H1 (cell line): ENCODE measurements around the gene OR1N1. TPM values are rescaled to one million over a fixed set of nuclear protein-coding genes. Genes with fewer than 3 reads are reported as not detected.

Source experiments
- CTCF ChIA-PET: fragments of 300-600 bp; sonication (Branson Sonifier 250); formaldehyde crosslinking; loops from one replicate; lab custom pipeline; 2021; ENCODE audit not compliant: partially characterized antibody; lab: Charles Lee
- POLR2A ChIA-PET: fragments of 300-600 bp; sonication (Branson Sonifier 250); formaldehyde crosslinking; loops from one replicate; lab custom pipeline; 2021; ENCODE audit warnings: inconsistent platforms; ENCODE audit not compliant: partially characterized antibody; lab: Charles Lee
- DNase-seq, 2 experiments: peaks; one replicate each; pipeline versions ENCODE4 v3.0.0 to v3.0.0-alpha.2; 2010 to 2022; ENCODE audit warnings: low spot score in 2 of 2, low read depth in 1 of 2, mixed read lengths in 1 of 2
- FAIRE-seq: peaks from 2 replicates; lab custom pipeline; 2011; peaks lifted over from hg19 to GRCh38; lab: Jason Lieb, UNC
- H2AFZ ChIP-seq: 2 replicates; pipeline ENCODE4 v1.8.1; 2012; ENCODE audit warnings: low read length, inconsistent platforms
- H2AK5ac ChIP-seq: 2 replicates; pipeline ENCODE4 v1.6.1; 2013; ENCODE audit warnings: low read depth, low read length
- H2BK120ac ChIP-seq: replicated peaks from 2 replicates; pipeline ENCODE3; 2013; ENCODE audit warnings: low read depth, low read length, inconsistent platforms
- H2BK12ac ChIP-seq: 2 replicates; pipeline ENCODE4 v1.6.1; 2013; ENCODE audit warnings: low read depth, low read length
- H2BK15ac ChIP-seq: 2 replicates; pipeline ENCODE4 v1.6.1; 2013; ENCODE audit warnings: low read length
- H2BK20ac ChIP-seq: 2 replicates; pipeline ENCODE4 v1.6.1; 2013; ENCODE audit warnings: low read length
- H2BK5ac ChIP-seq: 2 replicates; pipeline ENCODE4 v1.6.1; 2013; ENCODE audit warnings: low read depth, low read length
- H3K14ac ChIP-seq: 2 replicates; pipeline ENCODE4 v1.6.1; 2013; ENCODE audit warnings: inconsistent platforms; ENCODE audit not compliant: insufficient read length
- H3K18ac ChIP-seq: 2 replicates; pipeline ENCODE4 v1.6.1; 2013; ENCODE audit warnings: low read length; ENCODE audit errors: extremely low read depth
- H3K23ac ChIP-seq: 2 replicates; pipeline ENCODE4 v1.6.1; 2013; ENCODE audit warnings: inconsistent platforms; ENCODE audit not compliant: insufficient read length
- H3K23me2 ChIP-seq: 2 replicates; pipeline ENCODE4 v1.6.1; 2013; ENCODE audit warnings: low read depth, low read length
- H3K27ac ChIP-seq: 2 replicates; pipeline ENCODE4 v1.6.1; 2011; ENCODE audit warnings: low read depth, low read length, inconsistent platforms
- H3K27me3 ChIP-seq, 4 experiments: replicated peaks in 1 of 4; 1 replicate in 1 of 4; 2 replicates in 3 of 4; pipeline versions ENCODE4 v1.6.1 to v1.8.1; 2011 to 2013; ENCODE audit warnings: low read length in 3 of 4, mild to moderate bottlenecking in 3 of 4, inconsistent platforms in 2 of 4, mixed read lengths in 2 of 4, moderate library complexity in 1 of 4; ENCODE audit not compliant: control insufficient read depth in 3 of 4, insufficient read depth in 3 of 4; ENCODE audit errors: extremely low read depth in 1 of 4
- H3K36me3 ChIP-seq, 4 experiments: 2 replicates each; pipeline versions ENCODE4 v1.6.1 to v1.8.1; 2011 to 2013; ENCODE audit warnings: mild to moderate bottlenecking in 4 of 4, low read length in 3 of 4, moderate library complexity in 2 of 4, control low read depth in 1 of 4, inconsistent platforms in 1 of 4; ENCODE audit not compliant: insufficient read depth in 4 of 4, control insufficient read depth in 2 of 4
- H3K4ac ChIP-seq: replicated peaks from 2 replicates; pipeline ENCODE3; 2013; ENCODE audit warnings: low read length, low read depth, mixed read lengths, inconsistent platforms; ENCODE audit not compliant: insufficient read length
- H3K4me1 ChIP-seq, 4 experiments: replicated peaks in 1 of 4; 1 replicate in 1 of 4; 2 replicates in 3 of 4; pipeline versions ENCODE4 v1.6.1 to v1.8.1; 2011 to 2013; ENCODE audit warnings: low read length in 3 of 4, inconsistent platforms in 2 of 4, mixed read lengths in 1 of 4; ENCODE audit not compliant: insufficient read depth in 4 of 4, control insufficient read depth in 3 of 4
- H3K4me2 ChIP-seq, 2 experiments: 2 replicates each; pipeline versions ENCODE4 v1.6.1 to v1.8.1; 2011 to 2013; ENCODE audit warnings: low read depth in 2 of 2, low read length in 2 of 2, control low read depth in 1 of 2, inconsistent platforms in 1 of 2, mild to moderate bottlenecking in 1 of 2; ENCODE audit not compliant: insufficient read depth in 1 of 2
- H3K4me3 ChIP-seq, 4 experiments: fragments of 200-600, 300-600 bp in 1 of 4; sonication (generic), shearing (Covaris generic), sonication (Bioruptor Twin) in 1 of 4; 2 replicates each; pipeline versions ENCODE4 v1.5.1 to v1.8.1; 2011 to 2016; ENCODE audit warnings: low read length in 4 of 4, low read depth in 3 of 4, control low read depth in 2 of 4, inconsistent platforms in 2 of 4, mild to moderate bottlenecking in 2 of 4, mixed read lengths in 1 of 4, moderate library complexity in 1 of 4; ENCODE audit not compliant: insufficient read depth in 2 of 4; ENCODE audit errors: extremely low read depth in 1 of 4
- H3K56ac ChIP-seq: replicated peaks from 2 replicates; pipeline ENCODE3; 2013; ENCODE audit warnings: low read depth, mild to moderate bottlenecking, mixed read lengths, low read length, inconsistent platforms; ENCODE audit not compliant: insufficient read length
- H3K79me1 ChIP-seq: 2 replicates; pipeline ENCODE4 v1.6.1; 2013; ENCODE audit warnings: low read depth, low read length, control low read depth
- H3K79me2 ChIP-seq, 2 experiments: 2 replicates each; pipeline versions ENCODE4 v1.6.1 to v1.8.1; 2012 to 2013; ENCODE audit warnings: low read length in 2 of 2, mild to moderate bottlenecking in 2 of 2, inconsistent platforms in 1 of 2; ENCODE audit not compliant: insufficient read depth in 2 of 2, control insufficient read depth in 1 of 2
- H3K9ac ChIP-seq, 4 experiments: replicated peaks in 1 of 4; 1 replicate in 1 of 4; 2 replicates in 3 of 4; pipeline versions ENCODE4 v1.6.1 to v1.8.1; 2011 to 2013; ENCODE audit warnings: low read depth in 3 of 4, low read length in 3 of 4, control low read depth in 2 of 4, mild to moderate bottlenecking in 2 of 4, moderate library complexity in 2 of 4, inconsistent platforms in 1 of 4; ENCODE audit errors: extremely low read depth in 1 of 4
- H3K9me3 ChIP-seq, 2 experiments: 2 replicates each; pipeline versions ENCODE4 v1.6.1 to v1.8.1; 2012 to 2013; ENCODE audit warnings: mild to moderate bottlenecking in 2 of 2, moderate library complexity in 2 of 2, control low read depth in 1 of 2, inconsistent platforms in 1 of 2, low read depth in 1 of 2, low read length in 1 of 2, mixed read lengths in 1 of 2; ENCODE audit not compliant: insufficient read depth in 2 of 2
- H4K20me1 ChIP-seq, 2 experiments: replicated peaks in 1 of 2; 2 replicates each; pipeline versions ENCODE3 to v1.8.1; 2011 to 2013; ENCODE audit warnings: inconsistent platforms in 2 of 2, low read length in 2 of 2, mild to moderate bottlenecking in 1 of 2; ENCODE audit not compliant: insufficient read depth in 2 of 2, control insufficient read depth in 1 of 2
- H4K5ac ChIP-seq: 2 replicates; pipeline ENCODE4 v1.6.1; 2013; ENCODE audit warnings: low read length, low read depth, mixed read lengths, inconsistent platforms; ENCODE audit not compliant: insufficient read length
- H4K8ac ChIP-seq: 2 replicates; pipeline ENCODE4 v1.8.0; 2013; ENCODE audit warnings: mild to moderate bottlenecking, moderate library complexity, low read length, inconsistent platforms; ENCODE audit not compliant: insufficient read depth; ENCODE audit errors: extremely low read depth
- H4K91ac ChIP-seq: replicated peaks from 2 replicates; pipeline ENCODE3; 2013; ENCODE audit warnings: low read length, mixed read lengths, inconsistent platforms; ENCODE audit not compliant: insufficient read length
- CBX8 ChIP-seq: fragments of 300-800, 300-1000 bp; sonication (generic); IDR thresholded peaks from 2 replicates; pipeline ENCODE4 v1.7.1; 2016; ENCODE audit warnings: low read depth, low read length, borderline replicate concordance
- CEBPB ChIP-seq: IDR thresholded peaks from 2 replicates; pipeline ENCODE4 v1.6.1; 2012; ENCODE audit warnings: low read depth, low read length
- CHD1 ChIP-seq: IDR thresholded peaks from 2 replicates; pipeline ENCODE4 v1.6.1; 2012; ENCODE audit warnings: low read depth, low read length, improper control_type of control experiment
- EGR1 ChIP-seq: IDR thresholded peaks from 2 replicates; pipeline ENCODE4 v1.6.1; 2011; ENCODE audit warnings: low read depth, low read length, borderline replicate concordance
- EP300 ChIP-seq, 2 experiments: IDR thresholded peaks; 1 replicate in 1 of 2; 2 replicates in 1 of 2; pipeline ENCODE4 v1.6.1; 2011 to 2012; ENCODE audit warnings: low read depth in 2 of 2, low read length in 2 of 2, mild to moderate bottlenecking in 2 of 2, borderline replicate concordance in 1 of 2, inconsistent platforms in 1 of 2, moderate library complexity in 1 of 2
- FOSL1 ChIP-seq: IDR thresholded peaks from 2 replicates; pipeline ENCODE4 v1.6.1; 2011; ENCODE audit warnings: mild to moderate bottlenecking, low read depth, low read length, moderate library complexity; ENCODE audit not compliant: insufficient read depth
- MAX ChIP-seq: IDR thresholded peaks from 2 replicates; pipeline ENCODE4 v1.6.1; 2012; ENCODE audit warnings: inconsistent platforms
- NANOG ChIP-seq: IDR thresholded peaks from 2 replicates; pipeline ENCODE4 v1.6.1; 2011; ENCODE audit warnings: low read length, low read depth, mild to moderate bottlenecking, inconsistent platforms; ENCODE audit not compliant: insufficient read depth, poor library complexity, severe bottlenecking
- NRF1 ChIP-seq: IDR thresholded peaks from 2 replicates; pipeline ENCODE4 v1.6.1; 2011; ENCODE audit warnings: mild to moderate bottlenecking, low read depth, low read length, improper control_type of control experiment
- POLR2A ChIP-seq, 2 experiments: IDR thresholded peaks; 1 replicate in 1 of 2; 2 replicates in 1 of 2; pipeline ENCODE4 v1.6.1; 2011; ENCODE audit warnings: low read depth in 2 of 2, low read length in 2 of 2, mild to moderate bottlenecking in 2 of 2; ENCODE audit errors: control extremely low read depth in 1 of 2
- POLR2AphosphoS5 ChIP-seq: IDR thresholded peaks from 2 replicates; pipeline ENCODE4 v1.6.1; 2011; ENCODE audit warnings: low read depth, low read length
- RFX5 ChIP-seq: IDR thresholded peaks from 2 replicates; pipeline ENCODE4 v1.6.1; 2011; ENCODE audit warnings: low read depth, low read length, improper control_type of control experiment, borderline replicate concordance
- SP1 ChIP-seq: IDR thresholded peaks from 2 replicates; pipeline ENCODE4 v1.6.1; 2011; ENCODE audit warnings: low read depth, low read length
- WGBS, 2 experiments: shearing (Covaris generic) in 1 of 2; methylation state at CpG; one replicate each; pipeline versions ENCODE4 v1.1.6 to v1.1.7; 2013 to 2015; ENCODE audit warnings: low lambda C conversion rate in 2 of 2, mixed read lengths in 2 of 2, inconsistent platforms in 1 of 2, low coverage in 1 of 2, missing lambda C conversion rate in 1 of 2; ENCODE audit not compliant: insufficient replicate concordance in 2 of 2, insufficient coverage in 1 of 2, insufficient read length in 1 of 2; ENCODE audit errors: extremely low coverage in 1 of 2, missing lambda C conversion rate in 1 of 2; 5-methylcytosine and 5-hydroxymethylcytosine counted together
- polyA plus RNA-seq, 7 experiments: library from polyadenylated mRNA; depleted of rRNA in 3 of 7; stranded (reverse) in 5 of 7; unstranded in 2 of 7; fragments of >200 nt in 5 of 7; fragments of 200-250 nt in 2 of 7; gene quantifications; 1 replicate in 5 of 7; 2 replicates in 1 of 7; 4 replicates in 1 of 7; pipeline versions ENCODE4 v1.2.1 to v1.2.3, GENCODE V29; 2011 to 2013; ENCODE audit warnings: missing spikeins in 2 of 7, mixed read lengths in 2 of 7
- total RNA-seq: library from RNA; stranded (reverse); fragmentation: NEBNext Ultra II Directional; extraction: Animal tissue kit (Norgen Biotek cat#: 25700); gene quantifications from 2 replicates; pipeline ENCODE4 v1.2.1, GENCODE V29; 2021

Gene OR1N1
- total and polyA plus RNA-seq, 2 of the 8 experiments (the other 6 are each of a cell fraction or from before 2014, with no cell fraction given): not detected

DNA sequence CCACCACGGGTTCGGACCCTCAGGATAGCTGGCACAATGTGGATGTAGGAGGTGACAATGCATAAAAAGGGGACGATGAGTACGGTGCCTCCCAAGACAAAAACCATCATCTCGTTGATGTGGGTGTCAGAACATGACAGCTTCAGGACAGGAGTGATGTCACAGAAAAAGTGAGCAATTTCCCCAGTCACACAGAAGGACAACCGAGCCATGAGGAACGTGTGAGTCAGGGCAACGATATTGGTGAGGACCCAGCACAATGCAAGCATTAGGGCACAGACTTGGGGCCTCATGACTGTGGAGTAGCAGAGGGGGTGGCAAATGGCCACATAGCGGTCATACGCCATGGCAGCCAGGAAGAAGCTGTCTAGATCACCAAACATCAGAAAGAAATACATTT is 491 bp downstream of the OR1N1 start:
- H2BK20ac ChIP-seq: no peak overlapping the region
- H4K8ac ChIP-seq: no peak overlapping the region
- CTCF ChIA-PET: no interaction called here
- FAIRE-seq (no peak), DNase-seq (no peak)
- no peak overlapping the region for H2AFZ ChIP-seq
- no peaks in the 10 kb centered on the region for H3K4me1 ChIP-seq
- no peaks in the 10 kb centered on the region for H3K79me1 ChIP-seq
- H3K27me3 ChIP-seq: no peaks in the 10 kb centered on the region
- no peaks in the 10 kb centered on the region; the same call in 1 of the 2 replicates for H3K23me2 ChIP-seq
- H2BK5ac ChIP-seq: no peak overlapping the region
- no peak overlapping the region for H3K14ac ChIP-seq
- POLR2A ChIA-PET: no interaction called here
- no peak overlapping the region for H2BK15ac ChIP-seq
- H3K9ac ChIP-seq: no peak overlapping the region
- no peak overlapping the region for H3K27ac ChIP-seq
- H3K4ac ChIP-seq: no peak overlapping the region
- no peak overlapping the region for H2BK120ac ChIP-seq
- no peak overlapping the region for H3K56ac ChIP-seq
- no peak overlapping the region for H3K23ac ChIP-seq
- H3K79me2 ChIP-seq: no peaks in the 10 kb centered on the region
- WGBS, 2 experiments: 74% methylated on average over 10 of the region's 10 CpGs; no CpG with 5 or more reads in 1 of the 2 experiments
- TF ChIP-seq POLR2A (IDR thresholded peaks at IDR 0.05; ENCODE audit: control extremely low read depth in 1 of 2, low read depth in 2 of 2, low read length in 2 of 2) (no peak), NRF1 (no peak), EGR1 (no peak), CHD1 (no peak), SP1 (no peak), MAX (no peak), EP300 (IDR thresholded peaks at IDR 0.05; ENCODE audit: borderline replicate concordance in 1 of 2, low read depth in 2 of 2, low read length in 2 of 2) (no peak), RFX5 (no peak), CEBPB (no peak), NANOG (no peak), FOSL1 (no peak), POLR2AphosphoS5 (no peak), CBX8 (no peak)
- H3K36me3 ChIP-seq: no peaks in the 10 kb centered on the region; a peak in 1 of 8 replicates
- H3K9me3 ChIP-seq: peaks cover 78 to 81% of the 10 kb centered on the region in 2 experiments
- no peak overlapping the region for H3K18ac ChIP-seq
- no peaks in the 10 kb centered on the region for H4K20me1 ChIP-seq
- H3K4me2 ChIP-seq: no peak overlapping the region
- H3K4me3 ChIP-seq: no peak overlapping the region
- no peak overlapping the region for H2BK12ac ChIP-seq
- no peak overlapping the region for H4K5ac ChIP-seq
- no peak overlapping the region for H4K91ac ChIP-seq
- H2AK5ac ChIP-seq: no peak overlapping the region
